ENCODE measurements around the gene CASTOR1. TPM values are rescaled to one million over a fixed set of nuclear protein-coding genes. Genes with fewer than 3 reads are reported as not detected.

CASTOR1 gene
- total and polyA plus RNA-seq, 2 donors (not counting 3 experiments of a cell fraction or from before 2014, with no cell fraction given) = 8.1 to 26.8 TPM

DNA sequence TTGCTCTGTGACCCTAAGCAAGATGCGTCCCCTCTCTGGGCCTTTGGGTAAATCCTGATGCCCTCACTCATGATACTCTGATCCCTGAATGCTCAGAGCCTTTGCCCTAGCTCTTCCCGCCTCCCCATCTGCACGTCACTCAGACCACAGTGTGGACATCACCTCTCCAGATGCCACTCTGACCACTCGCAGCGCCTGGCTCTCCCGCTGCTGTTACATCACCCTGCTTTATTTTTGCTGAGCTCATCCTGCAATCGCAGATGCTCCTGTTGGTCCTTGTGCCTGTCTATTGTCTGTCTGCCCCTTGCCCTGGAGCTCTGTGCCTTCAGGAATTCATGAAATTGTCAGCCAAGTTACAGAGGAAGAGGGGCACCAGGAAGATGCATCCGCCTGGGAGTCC is 28.2 kb downstream of the CASTOR1 start:
- dilution Hi-C loops (cut with MboI; ENCODE audit: extremely low pct_ligation_motif_present, low sequenced_read_pairs) (no loop called here), intact Hi-C loops (cut with micrococcal nuclease) (no loop called here)
- H3K36me3 ChIP-seq (ENCODE audit: control insufficient read depth in 2 of 2, extremely low read depth in 1 of 2, insufficient read depth in 2 of 2, low read length in 2 of 2) = no peaks in the 10 kb centered on the region
- FAIRE-seq (no peak), DNase-seq (ENCODE audit: low read depth, low spot score) (no peak)
- BruUV-seq (replicated peaks) = no TSS peak
- H3K4me2 ChIP-seq (ENCODE audit: insufficient read depth, low read length) = no peak overlapping the region
- TF ChIP-seq MYC (IDR thresholded peaks at IDR 0.05; ENCODE audit: low read depth, low read length) (no peak), POLR2AphosphoS5 (IDR thresholded peaks at IDR 0.05; ENCODE audit: insufficient read depth, low read depth, low read length) (no peak), EZH2 (IDR thresholded peaks at IDR 0.05; ENCODE audit: borderline replicate concordance, low read depth, low read length, severe bottlenecking) (no peak), GATA2 (IDR thresholded peaks at IDR 0.05; ENCODE audit: insufficient read depth, insufficient read length, low read depth, low read length) (no peak), CTCF (IDR thresholded peaks at IDR 0.05; ENCODE audit: extremely low read depth in 1 of 2, insufficient read depth in 1 of 2, low read depth in 1 of 2, low read length in 2 of 2) (no peak), MAX (IDR thresholded peaks at IDR 0.05; ENCODE audit: insufficient read depth, insufficient read length) (no peak), POLR2A (IDR thresholded peaks at IDR 0.05; ENCODE audit: low read depth, low read length) (no peak), JUN (IDR thresholded peaks at IDR 0.05; ENCODE audit: borderline replicate concordance, insufficient read depth, insufficient read length, low read depth) (no peak), FOS (IDR thresholded peaks at IDR 0.05; ENCODE audit: borderline replicate concordance, insufficient read depth, low read length) (no peak)
- no peak overlapping the region for H3K9ac ChIP-seq (replicated peaks; ENCODE audit: extremely low read depth, insufficient read depth, low read length)
- H2AFZ ChIP-seq (ENCODE audit: low read depth, low read length) = no peak overlapping the region
- H3K27ac ChIP-seq (ENCODE audit: insufficient read depth, low read depth, low read length) = no peak overlapping the region
- no peaks in the 10 kb centered on the region for H3K79me2 ChIP-seq (ENCODE audit: control insufficient read depth, insufficient read depth, low read length)
- peaks cover 8% of the 10 kb centered on the region for H3K4me1 ChIP-seq (ENCODE audit: control insufficient read depth, extremely low read depth, insufficient read depth, low read length)
- ChIA-PET CTCF (interaction anchor here (0.5 to 3.7 kb wide), 9 partner anchors 9 to 130 kb away, joined by 3 to 56 read pairs (median 4); partner anchors contain the start of genes RNF215 and TBC1D10A), POLR2A (no interaction called here)
- no peaks in the 10 kb centered on the region for H3K9me3 ChIP-seq (replicated peaks; ENCODE audit: control insufficient read depth, insufficient read depth, low read length)
- no peaks in the 10 kb centered on the region for H3K9me1 ChIP-seq (replicated peaks; ENCODE audit: control insufficient read depth, extremely low read depth, insufficient read depth, low read length)
- no peaks in the 10 kb centered on the region for H4K20me1 ChIP-seq (replicated peaks; ENCODE audit: control insufficient read depth, extremely low read depth, insufficient read depth, low read length)
- no peak overlapping the region for H3K4me3 ChIP-seq (replicated peaks in 1 of 3; ENCODE audit: insufficient read depth in 1 of 3, low read depth in 1 of 3, low read length in 3 of 3)
- H3K27me3 ChIP-seq (ENCODE audit: control insufficient read depth in 2 of 2, insufficient read depth in 2 of 2, low read length in 2 of 2) = no peaks in the 10 kb centered on the region

All from endothelial cell of umbilical vein (primary cell).